ENCODE data around the gene SHOX. TPM values are rescaled to one million over a fixed set of nuclear protein-coding genes. Genes with fewer than 3 reads are reported as not detected.

Gene SHOX
- total RNA-seq, 1 donor from 2014 or later, result not detected

DNA sequence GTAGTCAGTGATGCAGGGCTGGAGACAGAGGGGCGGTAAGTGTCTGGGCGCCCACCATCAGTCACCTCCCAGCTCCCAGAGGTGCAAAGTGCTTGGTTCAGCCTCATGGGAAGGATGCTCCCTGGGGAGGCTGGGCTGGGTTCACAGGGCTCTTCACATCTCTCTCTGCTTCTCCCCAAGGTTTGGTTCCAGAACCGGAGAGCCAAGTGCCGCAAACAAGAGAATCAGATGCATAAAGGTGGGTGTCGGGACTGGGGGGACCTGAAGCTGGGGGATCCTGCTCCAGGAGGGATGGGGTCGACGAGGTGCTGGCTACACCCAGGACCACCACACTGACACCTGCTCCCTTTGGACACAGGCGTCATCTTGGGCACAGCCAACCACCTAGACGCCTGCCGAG lies 10.1 kb downstream of the SHOX start:
- Histone ChIP-seq H3K4me1 (no peaks in the 10 kb centered on the region), H3K9me3 (no peaks in the 10 kb centered on the region), H3K36me3 (no peaks in the 10 kb centered on the region), H3K27me3 (peaks cover 68% of the 10 kb centered on the region), H3K27ac (no peak overlapping the region), H3K4me3 (no peak overlapping the region)
- TF ChIP-seq, protein P1, sequence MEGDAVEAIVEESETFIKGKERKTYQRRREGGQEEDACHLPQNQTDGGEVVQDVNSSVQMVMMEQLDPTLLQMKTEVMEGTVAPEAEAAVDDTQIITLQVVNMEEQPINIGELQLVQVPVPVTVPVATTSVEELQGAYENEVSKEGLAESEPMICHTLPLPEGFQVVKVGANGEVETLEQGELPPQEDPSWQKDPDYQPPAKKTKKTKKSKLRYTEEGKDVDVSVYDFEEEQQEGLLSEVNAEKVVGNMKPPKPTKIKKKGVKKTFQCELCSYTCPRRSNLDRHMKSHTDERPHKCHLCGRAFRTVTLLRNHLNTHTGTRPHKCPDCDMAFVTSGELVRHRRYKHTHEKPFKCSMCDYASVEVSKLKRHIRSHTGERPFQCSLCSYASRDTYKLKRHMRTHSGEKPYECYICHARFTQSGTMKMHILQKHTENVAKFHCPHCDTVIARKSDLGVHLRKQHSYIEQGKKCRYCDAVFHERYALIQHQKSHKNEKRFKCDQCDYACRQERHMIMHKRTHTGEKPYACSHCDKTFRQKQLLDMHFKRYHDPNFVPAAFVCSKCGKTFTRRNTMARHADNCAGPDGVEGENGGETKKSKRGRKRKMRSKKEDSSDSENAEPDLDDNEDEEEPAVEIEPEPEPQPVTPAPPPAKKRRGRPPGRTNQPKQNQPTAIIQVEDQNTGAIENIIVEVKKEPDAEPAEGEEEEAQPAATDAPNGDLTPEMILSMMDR (IDR thresholded peaks at IDR 0.05), result no peak
- intact Hi-C loops (cut with DNase I), result no loop called here
- no peak for ATAC-seq
- DNase-seq, result no peak

DNA sequence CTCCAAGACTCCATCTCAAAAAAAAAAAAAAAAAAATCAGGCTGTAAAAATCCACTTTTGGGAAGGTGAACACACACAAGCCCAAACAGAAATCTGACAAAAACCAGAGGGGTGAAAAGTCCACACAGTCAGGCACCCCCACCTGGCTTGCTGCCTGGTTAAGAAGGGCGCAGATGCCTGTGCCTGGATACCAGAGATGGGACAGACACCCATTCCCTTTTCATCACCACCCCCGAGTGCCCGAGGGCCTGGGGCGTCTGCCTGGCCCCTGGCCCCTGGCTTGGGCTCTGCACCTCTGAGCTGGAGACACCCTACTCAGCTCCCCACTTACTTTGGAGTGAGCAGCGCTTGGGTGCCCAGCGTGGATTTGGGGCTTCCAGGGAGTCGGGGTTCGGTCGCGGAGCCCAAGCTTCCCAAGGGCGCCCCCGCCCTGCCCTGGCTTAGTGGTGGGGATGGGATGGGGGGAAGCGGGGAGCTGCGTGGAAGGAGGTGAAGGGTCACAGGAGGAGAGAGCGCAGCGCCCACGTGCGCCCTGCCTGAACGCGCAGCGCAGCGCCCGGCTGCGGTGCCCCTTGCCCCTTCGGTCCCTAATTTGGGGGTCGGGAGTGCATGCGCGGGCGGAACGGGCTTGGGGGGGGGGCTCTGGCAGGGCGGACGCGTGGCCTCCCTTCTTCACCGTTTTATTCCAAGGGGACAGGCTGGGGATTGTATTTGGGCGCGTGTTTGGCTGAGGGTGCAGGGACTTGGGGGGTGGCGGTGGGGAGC lies 11.3 kb downstream of the SHOX start:
- Histone ChIP-seq H3K36me3 (no peaks in the 10 kb centered on the region), H3K27ac (no peak overlapping the region), H3K4me3 (no peak overlapping the region), H3K4me1 (no peaks in the 10 kb centered on the region), H3K27me3 (peaks cover 70% of the 10 kb centered on the region), H3K9me3 (no peaks in the 10 kb centered on the region)
- peak; percentile 21 for ATAC-seq
- intact Hi-C loops (cut with DNase I), result no loop called here
- peak; percentile 46 for DNase-seq
- TF ChIP-seq, protein P1 (IDR thresholded peaks at IDR 0.05), result no peak

DNA sequence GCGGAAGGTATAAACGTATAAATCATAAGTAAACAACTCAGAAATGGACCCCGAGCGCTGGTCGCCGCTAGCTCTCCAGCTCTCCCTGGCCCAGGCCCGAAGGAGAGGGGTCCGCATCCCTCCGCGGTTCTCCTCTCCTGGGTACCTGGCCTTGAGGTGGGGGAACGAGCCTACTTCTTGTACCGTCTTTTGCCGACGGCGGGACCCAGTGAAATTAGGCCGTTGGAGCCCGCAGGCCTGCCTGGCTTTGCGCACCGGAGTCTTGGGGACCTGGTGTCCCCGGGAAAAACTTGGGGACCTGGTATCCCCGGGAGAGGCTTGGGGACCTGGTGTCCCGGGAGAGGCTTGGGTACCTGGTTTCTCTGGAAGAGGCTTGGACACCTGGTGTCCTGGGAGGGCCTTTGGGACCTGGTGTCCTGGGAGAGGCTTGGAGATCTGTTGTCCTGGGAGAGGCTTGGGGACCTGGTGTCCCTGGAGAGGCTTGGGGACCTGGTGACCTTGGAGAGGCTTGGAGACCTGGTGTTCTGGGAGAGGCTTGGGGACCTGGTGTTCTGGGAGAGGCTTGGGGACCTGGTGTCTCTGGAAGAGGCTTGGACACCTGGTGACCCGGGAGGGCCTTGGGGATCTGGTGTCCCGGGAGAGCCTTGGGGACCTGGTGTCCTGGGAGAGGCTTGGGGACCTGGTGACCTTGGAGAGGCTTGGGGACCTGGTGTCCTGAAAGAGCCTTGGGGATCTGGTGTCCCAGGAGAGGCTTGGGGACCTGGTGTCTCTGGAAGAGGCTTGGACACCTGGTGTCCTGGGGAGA lies 12.0 kb downstream of the SHOX start:
- DNase-seq (no peak), ATAC-seq (no peak)
- TF ChIP-seq, protein P1 (IDR thresholded peaks at IDR 0.05), result no peak
- Histone ChIP-seq H3K9me3 (no peaks in the 10 kb centered on the region), H3K4me3 (no peak overlapping the region), H3K27ac (no peak overlapping the region), H3K4me1 (no peaks in the 10 kb centered on the region), H3K36me3 (no peaks in the 10 kb centered on the region), H3K27me3 (peaks cover 62% of the 10 kb centered on the region)
- intact Hi-C loops (cut with DNase I), result no loop called here

DNA sequence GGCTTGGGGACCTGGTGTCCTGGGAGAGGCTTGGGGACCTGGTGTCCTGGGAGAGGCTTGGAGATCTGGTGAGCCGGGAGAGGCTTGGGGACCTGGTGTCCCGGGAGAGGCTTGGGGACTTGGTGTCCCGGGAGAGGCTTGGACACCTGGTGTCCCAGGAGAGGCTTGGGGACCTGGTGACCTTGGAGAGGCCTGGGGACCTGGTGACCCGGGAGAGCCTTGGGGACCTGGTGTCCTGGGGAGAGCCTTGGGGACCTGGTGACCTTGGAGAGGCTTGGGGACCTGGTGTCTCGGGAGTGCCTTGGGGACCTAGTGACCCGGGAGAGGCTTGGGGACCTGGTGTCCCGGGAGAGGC lies 12.6 kb downstream of the SHOX start:
- Histone ChIP-seq H3K4me1 (no peaks in the 10 kb centered on the region), H3K27ac (no peak overlapping the region), H3K9me3 (no peaks in the 10 kb centered on the region), H3K4me3 (no peak overlapping the region), H3K36me3 (no peaks in the 10 kb centered on the region), H3K27me3 (peaks cover 57% of the 10 kb centered on the region)
- intact Hi-C loops (cut with DNase I), result no loop called here
- DNase-seq (no peak), ATAC-seq (no peak)
- TF ChIP-seq, protein P1 (IDR thresholded peaks at IDR 0.05), result no peak

DNA sequence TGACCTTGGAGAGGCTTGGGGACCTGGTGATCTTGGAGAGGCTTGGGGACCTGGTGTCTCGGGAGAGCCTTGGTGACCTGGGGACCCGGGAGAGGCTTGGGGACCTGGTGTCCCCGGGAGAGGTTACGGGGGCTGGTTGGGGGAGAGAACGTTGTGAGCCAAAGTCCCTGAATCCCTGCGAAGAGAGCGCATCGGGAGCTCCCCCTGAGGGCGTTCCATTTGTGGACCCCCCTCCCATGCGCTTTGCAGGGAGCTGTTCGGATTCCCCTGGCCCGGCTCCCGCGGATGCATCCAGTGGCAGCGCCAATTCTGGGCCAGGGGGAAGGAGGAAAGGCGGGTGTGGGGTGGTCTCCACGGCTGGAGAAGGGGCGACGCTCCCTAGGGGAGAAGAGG lies 13.3 kb downstream of the SHOX start:
- H3K27ac ChIP-seq, result no peak overlapping the region
- peaks cover 50% of the 10 kb centered on the region for H3K27me3 ChIP-seq
- no peak overlapping the region for H3K4me3 ChIP-seq
- H3K9me3 ChIP-seq, result no peaks in the 10 kb centered on the region
- TF ChIP-seq, protein P1 (IDR thresholded peaks at IDR 0.05), result no peak
- ATAC-seq (no peak), DNase-seq (no peak)
- intact Hi-C loops (cut with DNase I), result no loop called here
- no peaks in the 10 kb centered on the region for H3K36me3 ChIP-seq
- no peaks in the 10 kb centered on the region for H3K4me1 ChIP-seq
